Right hindlimb (tissue), 1 donor: ENCODE data around the gene PSENEN.

Source experiments
- DNase-seq: peaks from one replicate; pipeline ENCODE4 v3.0.0-alpha.2; 2018

The PSENEN gene, protein sequence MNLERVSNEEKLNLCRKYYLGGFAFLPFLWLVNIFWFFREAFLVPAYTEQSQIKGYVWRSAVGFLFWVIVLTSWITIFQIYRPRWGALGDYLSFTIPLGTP

DNA sequence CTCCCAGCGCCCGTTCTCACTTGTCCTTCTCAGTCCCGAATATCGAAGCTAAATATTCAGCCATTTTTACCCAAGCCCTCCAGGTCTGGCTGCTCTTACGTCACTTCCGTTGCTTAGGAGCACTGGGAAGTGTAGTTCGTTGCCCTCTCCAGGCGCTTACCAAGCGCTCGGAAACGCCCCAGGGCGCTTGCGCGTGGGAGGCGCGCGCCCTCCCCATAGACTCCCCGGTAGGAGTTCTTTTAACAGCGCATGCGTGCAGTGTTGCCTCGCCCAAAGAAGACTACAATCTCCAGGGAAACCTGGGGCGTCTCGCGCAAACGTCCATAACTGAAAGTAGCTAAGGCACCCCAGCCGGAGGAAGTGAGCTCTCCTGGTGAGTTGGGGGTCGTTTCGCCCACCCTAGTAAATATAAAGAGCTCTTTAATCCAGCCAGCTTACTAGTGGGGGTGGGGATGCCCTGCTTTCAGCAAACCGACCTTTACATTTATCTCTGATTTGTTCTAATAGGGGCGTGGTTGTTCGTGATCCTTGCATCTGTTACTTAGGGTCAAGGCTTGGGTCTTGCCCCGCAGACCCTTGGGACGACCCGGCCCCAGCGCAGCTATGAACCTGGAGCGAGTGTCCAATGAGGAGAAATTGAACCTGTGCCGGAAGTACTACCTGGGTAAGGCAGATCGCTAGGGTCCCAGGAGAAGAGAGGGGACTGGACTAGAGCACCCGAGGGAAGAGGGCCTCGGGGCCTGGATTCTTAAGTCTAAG lies at the start of gene PSENEN, which contains the start of gene U2AF1L4:
TSS of gene PSENEN (plus strand) at position 324 of the 759 bp plus-strand sequence. CDS start at position 604, 280 bp downstream.
TSS of gene U2AF1L4 (minus strand) at position 91 of the 759 bp plus-strand sequence. CDS start at position 64, 27 bp downstream.
- DNase-seq, result peak; percentile 99

DNA sequence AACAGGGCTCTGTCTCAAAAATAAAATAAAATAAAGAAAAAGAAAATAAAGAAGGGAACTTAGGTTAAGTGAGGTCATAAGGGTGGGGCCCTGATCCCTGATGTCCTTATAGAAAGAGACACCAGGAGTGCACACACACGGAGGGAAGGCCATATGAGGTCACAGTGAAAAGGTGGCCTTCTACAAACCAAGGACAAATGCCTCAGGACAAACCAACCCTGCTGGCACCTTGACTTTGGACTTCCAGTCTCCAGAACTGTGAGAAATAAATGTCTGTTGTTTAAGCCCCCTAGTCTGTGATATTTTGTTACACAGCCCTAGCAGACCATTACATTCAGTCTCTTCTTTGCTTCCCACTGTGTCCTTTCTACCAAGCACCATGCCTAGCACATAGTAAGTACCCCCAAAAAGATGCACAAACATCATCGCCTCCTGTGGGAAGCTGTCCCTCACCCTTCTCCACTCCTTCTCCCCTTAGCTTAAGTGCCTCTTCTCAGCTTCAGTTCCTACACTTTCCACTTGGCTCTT lies 49.5 kb upstream of the PSENEN start:
- DNase-seq, result no peak

DNA sequence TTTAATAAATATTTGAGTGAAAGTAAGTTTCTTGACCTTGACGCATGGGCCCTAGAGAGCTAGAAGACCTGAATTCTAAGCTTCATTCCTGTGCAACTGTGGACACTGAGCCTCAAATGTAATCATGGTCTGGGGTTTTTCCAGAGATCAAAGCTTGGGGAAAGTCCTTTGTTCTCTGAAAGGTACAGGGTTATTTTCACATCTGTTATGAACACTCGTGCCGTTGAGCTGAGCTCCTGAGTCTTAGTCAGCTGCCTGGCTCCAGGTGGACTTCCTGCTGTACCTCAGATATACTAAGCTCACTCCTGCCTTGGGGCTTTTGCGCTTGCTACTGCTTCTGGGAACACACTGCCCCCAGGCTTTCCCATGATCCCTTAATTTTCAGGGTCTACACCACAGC lies 48.6 kb upstream of the PSENEN start:
- no peak for DNase-seq

DNA sequence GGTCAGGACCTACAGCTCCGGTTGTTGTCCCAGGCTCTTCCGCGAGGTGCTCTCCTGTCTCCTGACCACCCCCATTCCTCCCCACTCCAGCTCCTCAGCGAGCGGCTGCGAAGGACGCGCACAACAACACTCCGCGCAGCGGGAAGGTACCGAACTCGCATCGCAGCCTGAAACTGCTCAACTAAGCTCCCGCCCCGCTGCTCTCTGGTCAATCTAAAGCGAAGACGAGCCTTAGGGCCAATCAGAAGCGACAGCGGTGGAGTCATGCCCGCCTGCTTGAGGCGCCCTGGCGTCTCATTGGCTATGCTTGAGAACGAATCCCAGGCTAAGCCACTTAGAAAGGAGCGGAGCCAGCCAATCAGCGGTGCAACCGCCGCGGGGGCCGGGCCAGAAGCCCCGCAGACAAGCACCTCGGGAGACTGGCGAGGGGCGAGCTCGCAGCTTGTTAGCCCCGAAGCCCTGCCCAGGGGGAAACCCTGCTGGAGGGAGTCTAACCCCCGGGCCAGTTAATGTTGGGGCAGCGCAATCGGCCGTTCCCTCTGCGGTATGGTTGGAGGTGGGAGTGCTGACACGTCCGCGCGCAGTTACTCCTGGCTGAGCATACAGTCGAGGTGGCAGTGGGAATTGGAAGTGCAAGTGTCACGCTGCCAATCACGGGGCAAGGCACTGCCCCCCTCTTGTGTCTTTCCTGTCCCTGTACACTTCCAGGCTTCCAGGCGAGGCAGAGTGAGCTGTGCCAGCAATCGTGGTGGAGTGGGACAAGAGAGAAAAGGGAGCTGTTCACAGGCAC lies 43.0 kb upstream of the PSENEN start:
- peak; percentile 95 for DNase-seq

DNA sequence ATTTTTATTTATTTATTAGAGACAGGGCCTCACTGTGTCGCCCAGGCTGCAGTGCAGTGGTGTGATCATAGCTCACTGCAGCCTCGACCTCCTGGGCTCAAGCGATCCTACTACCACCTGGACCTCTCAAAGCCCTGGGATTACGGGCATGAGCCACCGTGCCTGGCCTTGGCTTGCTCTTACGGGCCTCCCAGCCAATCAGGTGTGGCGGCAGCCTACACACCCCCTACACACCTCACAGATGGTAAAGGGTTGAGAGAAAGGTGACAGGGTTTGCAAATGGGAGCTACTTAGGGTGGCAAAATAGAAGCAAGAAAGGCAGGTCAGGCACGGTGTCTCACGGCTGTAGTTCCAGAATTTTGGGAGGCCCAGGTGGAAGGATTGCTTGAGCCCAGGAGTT lies 42.1 kb upstream of the PSENEN start:
- no peak for DNase-seq

DNA sequence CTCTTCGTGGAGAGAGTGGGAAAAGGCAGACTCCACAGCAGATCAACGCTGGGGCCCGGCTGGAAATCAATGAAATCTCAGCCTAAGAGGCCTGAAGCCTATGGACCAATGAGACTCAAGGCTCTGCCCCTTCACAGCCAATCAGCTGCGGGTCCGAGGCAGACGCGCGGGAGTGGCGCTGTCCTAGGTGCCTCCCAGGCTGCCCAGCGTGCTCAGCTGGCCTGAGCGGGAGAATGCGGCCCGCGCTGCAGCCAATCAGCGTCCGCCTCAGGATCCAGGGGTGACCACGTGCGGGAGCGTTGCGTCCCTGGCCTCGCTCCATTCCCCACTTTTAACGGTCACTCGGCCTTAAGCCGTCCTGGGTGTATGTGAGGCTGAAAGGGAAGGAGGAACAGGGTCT lies 41.2 kb upstream of the PSENEN start, which contains the start of gene ZBTB32:
TSS of gene ZBTB32 (plus strand) at position 341 of the 400 bp plus-strand sequence. CDS start 10,069 bp downstream, outside the sequence.
- DNase-seq, result peak; percentile 58

DNA sequence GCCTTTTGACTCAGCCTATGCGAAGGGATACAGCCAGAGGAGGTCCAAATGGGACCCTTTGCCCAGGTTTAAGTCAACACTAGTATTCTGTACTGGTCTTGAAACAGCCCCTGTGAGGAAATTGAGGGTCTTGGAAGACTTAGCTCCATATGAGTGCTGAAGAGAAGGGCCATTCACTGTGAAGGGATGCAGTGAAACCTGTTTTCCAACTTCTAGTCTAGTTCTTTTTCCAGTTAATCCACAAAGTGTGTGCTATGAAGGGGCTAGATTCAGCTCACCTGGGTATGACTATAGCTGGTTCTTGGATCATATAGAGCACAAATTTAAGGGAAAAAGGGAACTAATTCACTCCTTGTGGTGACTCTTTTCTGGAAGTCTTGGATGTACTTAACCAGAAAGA lies 37.1 kb upstream of the PSENEN start:
- no peak for DNase-seq

DNA sequence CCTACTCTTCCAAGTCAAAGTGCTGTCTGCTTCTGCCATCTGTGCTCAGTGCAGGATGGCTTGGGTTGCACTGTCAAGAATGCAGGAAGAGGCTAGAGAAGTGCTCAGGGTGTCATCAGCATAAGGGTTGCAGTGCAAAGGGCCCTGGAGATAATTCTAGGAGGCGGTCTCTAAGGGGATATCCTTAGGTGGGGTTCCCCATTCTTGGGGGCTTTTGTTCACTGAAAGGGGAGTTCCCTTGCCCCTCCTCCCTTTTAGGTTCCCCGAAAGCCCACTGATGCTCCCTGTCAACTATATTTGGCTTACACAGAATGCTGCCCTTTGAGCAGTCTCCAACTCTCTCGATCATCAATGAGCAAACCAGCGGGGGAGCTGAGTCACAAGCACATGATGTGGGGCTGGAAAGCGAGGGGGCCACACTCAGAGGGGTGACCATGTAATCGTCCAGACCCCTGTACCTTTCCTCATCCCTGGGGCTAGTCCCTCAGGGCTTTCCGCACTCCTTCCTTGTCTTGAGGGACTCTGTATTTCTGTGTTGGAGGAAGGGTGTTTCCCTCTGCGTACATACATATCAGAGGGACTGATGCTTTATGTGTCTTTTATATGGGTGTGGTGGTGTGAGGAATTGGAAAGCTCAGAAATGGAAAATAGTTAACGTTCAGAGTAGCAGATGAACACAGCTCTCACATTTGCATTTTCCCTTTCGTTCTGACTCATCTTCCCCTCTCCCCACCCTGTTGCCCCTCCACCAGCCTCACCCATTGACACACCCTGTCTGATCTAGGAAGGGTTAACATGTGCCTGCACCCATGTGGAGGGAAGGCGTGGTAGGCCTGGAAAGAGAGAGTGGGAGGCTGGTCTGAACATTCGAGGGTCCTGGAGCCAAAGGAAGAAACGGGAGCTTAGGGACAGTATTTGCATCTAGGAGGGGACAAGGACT lies 34.4 kb upstream of the PSENEN start:
- no peak for DNase-seq

DNA sequence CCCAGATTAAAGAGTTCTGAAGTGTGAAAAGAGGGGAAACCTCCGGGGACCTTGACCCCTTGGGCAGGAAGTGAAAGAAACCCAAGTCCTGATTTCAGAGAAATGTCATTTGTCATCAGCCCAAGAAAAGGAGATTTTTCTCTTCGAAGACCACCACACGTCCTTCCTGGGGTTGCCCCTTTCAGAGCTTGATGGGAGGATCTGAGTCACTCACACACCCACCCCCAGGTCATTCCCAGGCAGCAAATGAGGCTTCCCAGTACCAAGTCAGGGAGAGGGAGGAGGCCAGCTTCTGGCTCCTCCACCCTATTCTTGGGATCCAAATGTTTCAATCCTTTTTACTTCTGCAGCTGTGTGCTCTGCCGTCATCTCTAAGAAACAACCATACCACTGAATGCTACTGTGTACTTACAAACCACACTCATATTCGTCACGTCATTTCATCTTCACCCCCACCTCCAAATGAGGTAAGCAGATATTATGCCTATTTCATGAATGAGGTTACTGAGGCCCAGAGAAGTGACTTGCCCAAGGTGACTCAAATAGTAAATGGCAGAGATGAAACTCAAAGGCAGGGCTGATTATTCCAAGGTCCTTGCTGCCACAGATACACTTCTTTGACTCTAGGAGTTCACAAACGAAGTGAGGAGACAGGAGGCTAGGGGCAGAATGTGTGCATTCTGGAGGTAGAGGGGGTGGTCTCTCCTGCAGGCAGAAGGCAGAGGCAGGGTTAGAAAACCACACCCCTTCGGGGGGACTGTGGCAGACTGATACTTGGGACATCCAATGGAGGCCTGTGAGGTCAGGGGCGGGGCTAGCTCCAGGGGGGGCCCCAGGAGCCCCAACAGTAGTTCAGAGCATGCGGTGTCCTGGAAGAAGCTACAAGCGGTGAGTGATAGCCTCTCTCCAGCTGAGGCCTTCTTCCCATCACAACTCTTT lies 32.6 kb upstream of the PSENEN start:
- DNase-seq, result no peak

DNA sequence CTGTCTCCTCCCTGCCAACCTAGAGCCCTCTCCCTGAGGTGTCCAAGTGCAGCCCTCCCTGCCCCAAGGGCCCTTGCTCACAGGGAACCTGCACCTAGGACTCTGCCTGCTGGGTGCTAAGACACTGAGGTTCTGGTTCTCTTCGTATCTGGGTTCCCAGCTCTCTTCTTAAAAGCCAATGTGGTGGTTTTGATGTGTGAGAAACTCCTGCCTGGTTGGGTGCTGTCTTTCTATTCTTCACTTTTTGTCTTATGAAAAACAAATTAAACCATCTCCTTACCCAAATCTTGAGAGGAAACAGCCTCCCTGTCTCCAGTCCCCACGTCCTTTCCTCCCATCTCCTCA lies 32.0 kb upstream of the PSENEN start:
- DNase-seq, result no peak

DNA sequence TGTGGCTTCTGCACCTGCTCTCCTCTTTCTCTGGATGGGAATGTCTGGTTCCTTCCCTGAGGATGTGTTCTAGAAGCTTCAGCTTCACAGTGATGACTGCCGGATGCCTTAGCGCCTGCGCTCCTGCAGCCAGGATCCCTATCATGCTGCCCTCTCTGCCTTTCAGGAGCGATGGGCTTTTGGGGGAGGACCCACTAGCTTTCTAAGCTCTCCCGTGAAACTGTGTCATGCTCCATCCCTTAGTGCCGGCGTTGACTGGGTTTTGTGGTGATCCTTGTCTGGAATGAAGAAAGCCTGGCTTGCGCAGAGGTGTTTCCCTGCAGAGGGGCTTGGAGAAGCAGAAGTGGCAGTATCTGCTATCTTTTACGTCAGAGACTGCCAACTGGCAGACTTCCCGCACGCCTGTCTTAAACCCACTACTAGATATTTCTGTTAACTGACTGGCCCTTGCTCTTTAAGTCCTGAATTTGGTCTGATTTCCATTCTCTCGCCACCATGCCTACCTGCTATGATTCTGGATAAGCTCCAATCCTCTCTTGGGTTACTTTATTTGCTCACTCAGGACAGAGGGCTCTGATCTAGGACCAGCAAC lies 31.5 kb upstream of the PSENEN start:
- DNase-seq, result no peak

DNA sequence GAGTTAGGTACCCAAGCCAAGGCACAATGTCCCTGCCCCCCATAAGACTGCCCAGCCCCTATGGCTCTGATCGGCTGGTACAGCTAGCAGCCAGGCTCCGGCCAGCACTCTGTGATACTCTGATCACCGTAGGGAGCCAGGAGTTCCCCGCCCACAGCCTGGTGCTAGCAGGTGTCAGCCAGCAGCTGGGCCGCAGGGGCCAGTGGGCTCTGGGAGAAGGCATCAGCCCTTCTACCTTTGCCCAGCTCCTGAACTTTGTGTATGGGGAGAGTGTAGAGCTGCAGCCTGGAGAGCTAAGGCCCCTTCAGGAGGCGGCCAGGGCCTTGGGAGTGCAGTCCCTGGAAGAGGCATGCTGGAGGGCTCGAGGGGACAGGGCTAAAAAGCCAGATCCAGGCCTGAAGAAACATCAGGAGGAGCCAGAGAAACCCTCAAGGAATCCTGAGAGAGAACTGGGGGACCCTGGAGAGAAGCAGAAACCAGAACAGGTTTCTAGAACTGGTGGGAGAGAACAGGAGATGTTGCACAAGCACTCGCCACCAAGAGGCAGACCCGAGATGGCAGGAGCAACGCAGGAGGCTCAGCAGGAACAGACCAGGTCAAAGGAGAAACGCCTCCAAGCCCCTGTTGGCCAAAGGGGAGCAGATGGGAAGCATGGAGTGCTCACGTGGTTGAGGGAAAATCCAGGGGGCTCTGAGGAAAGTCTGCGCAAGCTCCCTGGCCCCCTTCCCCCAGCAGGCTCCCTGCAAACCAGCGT lies 30.7 kb upstream of the PSENEN start:
- no peak for DNase-seq

DNA sequence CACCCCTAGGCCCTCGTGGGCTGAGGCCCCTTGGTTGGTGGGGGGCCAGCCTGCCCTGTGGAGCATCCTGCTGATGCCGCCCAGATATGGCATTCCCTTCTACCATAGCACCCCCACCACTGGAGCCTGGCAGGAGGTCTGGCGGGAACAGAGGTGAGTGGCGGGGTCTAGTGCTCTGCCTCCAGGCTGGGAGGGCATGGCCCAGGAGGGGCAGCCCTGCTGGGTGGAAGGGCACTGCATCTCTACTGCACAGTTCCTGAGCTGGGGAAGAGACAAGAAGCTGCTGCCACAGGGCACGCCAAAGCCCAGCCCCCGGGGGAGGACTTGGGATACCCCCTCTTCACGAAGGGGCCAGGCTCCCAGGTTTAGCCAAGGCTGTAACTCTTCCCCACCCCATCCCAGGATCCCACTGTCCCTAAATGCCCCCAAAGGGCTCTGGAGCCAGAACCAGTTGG lies 30.1 kb upstream of the PSENEN start:
- DNase-seq, result no peak

DNA sequence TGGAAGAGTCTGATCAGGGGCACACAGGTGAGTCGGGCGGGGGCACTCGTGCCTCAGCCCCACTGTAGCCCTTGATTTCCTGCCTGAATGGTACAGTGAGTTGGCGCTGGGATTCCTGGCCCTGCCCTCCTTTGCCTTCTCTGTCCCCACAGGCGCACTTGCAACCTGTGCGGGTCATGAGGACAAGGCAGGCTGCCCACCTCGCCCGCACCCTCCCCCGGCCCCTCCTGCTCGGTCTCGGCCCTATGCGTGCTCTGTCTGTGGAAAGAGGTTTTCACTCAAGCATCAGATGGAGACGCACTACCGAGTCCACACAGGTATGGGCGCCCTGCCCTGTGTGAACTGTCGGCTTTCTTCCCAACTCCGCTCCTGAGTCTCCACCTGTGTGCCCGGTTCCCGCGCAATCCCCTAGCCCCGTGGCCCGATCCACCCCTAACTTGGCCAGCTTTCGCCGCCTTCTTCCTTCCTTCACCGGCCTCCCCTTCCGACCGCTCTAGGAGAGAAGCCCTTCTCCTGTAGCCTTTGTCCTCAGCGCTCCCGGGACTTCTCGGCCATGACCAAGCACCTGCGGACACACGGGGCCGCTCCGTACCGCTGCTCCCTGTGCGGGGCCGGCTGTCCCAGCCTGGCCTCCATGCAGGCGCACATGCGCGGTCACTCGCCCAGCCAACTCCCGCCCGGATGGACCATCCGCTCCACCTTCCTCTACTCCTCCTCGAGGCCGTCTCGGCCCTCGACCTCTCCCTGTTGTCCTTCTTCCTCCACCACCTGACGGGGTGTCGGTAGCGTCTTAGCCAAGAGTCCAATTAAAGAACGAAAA lies 29.3 kb upstream of the PSENEN start:
- DNase-seq, result no peak

DNA sequence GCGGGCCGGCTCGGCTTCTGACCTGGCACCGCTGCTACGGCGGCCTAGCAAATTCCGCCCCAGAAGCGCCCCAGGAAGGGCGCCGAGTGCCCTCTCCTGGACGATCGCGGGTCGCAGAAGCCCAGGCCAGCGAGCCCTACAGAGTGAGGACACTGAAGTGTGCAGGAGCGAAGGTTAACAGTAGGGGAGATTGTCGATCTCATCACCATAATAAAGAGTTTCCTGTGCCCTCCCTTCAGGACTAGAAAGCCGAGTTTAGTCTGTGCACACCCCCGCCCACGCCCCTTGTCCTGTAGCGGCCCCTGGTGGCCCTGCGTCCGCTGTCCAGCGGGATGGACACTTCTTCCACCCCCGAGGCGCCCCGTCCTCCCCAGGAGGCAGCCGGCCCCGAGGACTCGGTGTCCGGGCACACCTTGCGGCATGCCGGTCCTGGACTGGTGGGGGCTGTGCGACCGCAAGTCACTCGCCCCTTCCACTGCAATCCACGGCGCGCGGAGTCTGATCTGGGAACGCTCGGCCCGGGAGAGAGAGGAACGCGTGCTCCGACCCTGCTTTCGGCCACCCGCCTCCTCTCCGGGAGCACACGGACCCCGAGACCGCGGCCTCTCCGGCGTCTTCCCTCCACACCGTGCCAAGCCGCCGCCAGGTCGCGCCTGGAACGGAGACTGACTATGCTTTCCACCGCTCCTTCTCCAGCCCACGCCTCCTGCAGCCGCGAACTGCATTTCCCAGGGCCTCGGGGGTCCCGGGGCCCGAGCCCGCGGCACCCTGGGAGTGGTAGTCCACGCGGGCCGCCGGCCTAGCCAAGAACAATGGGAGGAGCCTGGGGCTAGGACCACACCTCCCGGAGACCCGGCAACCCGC lies 28.4 kb upstream of the PSENEN start:
- DNase-seq, result peak; percentile 98

DNA sequence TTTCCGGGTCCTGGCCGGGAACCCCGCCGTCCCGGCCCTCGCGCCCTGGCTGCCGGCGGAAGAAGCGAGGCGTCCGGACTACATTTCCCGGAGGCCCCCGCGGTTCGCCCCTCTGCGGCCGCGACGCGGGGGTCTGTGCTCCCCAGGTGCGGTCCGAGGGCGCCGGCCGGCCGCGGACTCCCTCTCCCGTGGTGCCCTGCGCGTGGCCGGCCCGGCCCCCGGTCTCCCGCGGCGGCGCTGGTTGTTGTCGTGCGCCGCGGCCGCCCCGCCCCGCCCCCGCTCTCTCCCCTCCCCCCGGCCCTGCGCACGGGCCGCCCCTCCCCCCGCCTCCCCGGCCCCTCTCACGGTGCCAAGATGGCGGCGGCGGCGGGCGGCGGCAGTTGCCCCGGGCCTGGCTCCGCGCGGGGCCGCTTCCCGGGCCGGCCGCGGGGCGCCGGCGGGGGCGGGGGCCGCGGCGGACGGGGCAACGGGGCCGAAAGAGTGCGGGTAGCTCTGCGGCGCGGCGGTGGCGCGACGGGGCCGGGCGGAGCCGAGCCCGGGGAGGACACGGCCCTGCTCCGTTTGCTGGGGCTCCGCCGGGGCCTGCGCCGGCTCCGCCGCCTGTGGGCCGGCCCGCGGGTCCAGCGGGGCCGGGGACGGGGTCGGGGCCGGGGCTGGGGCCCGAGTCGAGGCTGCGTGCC lies 27.6 kb upstream of the PSENEN start, which contains the start of gene KMT2B:
TSS of gene KMT2B (plus strand) at position 339 of the 680 bp plus-strand sequence. CDS start at position 355, 16 bp downstream.
- no peak for DNase-seq
